Medulla oblongata (tissue), 1 donor: ENCODE measurements around the gene NTRK3.
A peak's percentile ranks its signal among the peaks of the same experiment; 100 is the strongest.

Source experiments
- DNase-seq: peaks from one replicate; pipeline ENCODE4 v3.0.0-alpha.2; 2015; ENCODE audit errors: extremely low spot score

Gene NTRK3

DNA sequence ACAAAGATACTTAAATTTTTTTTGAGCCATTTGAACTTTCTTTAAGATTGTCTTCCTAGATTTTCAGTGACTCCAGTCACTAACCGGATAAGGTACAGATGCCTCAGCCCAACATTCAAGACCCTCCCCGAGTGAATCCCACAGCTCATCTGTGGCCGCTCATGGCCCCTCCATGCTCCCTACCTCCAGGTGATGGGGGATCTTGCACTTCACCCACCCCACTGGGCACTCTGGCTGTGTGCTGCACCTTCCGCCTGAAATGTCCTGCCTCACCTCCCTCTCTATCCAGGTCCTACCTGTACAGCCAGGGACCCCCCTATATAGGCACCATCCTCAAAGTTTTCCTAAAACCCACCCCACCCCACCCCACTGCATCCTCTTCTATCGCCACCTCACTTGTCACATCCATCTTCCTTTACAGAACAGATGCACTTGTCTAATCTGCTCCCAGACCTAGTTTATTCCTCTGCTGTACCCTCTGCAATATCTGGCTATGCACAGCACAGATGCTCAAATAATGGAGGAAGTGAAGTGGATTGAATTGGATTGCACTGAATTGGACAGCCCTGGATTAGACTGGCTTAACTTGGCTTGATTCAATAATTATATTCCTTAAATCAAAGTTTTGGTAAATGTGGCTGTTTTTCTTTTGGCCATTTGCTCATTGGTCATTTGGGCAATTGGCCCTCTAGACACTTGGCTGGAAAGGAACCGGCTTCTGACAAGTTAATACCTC lies 24.5 kb downstream of the NTRK3 start:
- DNase-seq = no peak

- no peak for DNase-seq
These were observed 25.7 kb downstream of the NTRK3 start for GRCh38 chr15:88230823-88231222.

DNA sequence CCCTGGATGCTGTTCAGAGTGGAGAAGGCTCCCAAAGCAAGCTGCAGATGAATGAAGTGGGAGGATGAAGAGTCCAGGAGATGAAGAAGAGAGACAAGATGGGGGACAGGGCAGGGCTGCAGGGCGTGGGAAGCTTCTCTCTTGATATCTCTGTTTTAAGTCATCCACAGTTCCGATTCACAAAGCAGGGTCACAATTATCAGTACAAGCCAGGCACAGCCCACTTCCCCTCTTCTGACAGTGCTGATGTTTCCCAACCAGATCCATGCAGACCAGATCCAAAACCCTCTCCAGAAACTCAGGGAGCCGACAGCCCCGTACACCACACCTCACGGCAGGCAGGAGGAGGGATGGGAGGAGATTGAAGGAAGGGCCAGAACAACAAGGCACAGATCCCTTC lies 31.1 kb downstream of the NTRK3 start:
- no peak for DNase-seq

GRCh38 chr15:88223084-88223483 lies 33.5 kb downstream of the NTRK3 start:
- DNase-seq = no peak

DNA sequence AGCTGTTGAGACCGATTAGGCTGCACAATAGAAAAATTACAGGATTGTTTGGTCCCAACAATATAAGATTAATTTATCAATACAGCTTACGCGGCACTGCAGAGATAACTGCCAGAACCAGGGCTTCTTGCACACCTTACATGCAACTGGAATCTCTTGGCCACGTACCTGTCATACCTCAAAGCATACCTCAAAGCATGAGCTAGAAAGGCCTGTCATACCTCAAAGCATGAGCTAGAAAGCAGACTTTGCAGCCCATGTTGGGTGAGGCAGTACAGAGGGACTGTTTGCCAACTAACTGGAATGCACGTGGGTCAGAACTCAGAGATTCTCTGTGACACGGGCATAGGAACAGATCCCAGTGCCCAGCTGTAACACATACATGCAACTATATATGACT lies 34.7 kb downstream of the NTRK3 start:
- no peak for DNase-seq

DNA sequence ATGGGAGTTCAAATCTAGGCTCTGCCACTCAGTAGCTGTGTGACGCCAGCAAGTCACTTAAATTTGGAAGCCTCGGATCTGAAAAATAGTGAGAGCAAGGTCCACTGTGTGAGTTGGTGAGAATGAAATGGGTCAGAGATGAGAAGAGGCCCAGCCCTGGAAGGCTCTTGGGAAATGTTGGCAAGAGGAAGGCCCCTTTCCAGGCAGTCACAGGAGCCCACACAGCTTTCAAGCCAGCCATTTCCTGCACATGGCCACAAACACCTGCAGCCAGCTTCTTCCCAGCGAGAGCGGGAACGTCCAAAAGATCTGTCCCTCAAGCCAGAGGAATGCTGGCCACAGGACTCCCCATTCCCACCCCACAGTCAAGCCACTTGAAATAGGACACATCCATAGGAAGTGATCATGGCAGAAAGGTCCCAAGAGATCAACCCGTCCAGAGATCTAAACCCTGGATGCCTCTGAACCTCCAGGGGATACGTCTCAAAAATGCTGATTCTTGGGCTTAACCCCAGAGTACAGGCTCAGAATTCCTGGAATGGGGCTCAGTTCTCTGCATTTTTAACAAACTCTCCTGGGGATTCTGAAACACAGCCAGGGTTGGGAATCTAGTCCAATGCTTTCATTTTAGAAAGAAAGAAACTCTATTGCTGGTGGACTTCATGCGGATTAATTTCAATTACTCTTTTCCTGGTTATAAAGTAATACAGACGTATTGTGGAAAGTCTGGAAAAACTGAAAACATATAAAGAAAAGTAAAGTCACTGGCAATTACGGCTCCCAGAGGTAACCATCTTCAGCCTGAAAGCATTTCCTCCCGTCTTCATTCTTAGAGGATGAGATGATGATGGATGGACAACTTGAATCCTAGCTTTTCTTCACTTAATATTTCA lies 35.9 kb downstream of the NTRK3 start:
- DNase-seq = peak; percentile 36

- peak; percentile 37 for DNase-seq
These were observed 36.9 kb downstream of the NTRK3 start for GRCh38 chr15:88219623-88220022.

DNA sequence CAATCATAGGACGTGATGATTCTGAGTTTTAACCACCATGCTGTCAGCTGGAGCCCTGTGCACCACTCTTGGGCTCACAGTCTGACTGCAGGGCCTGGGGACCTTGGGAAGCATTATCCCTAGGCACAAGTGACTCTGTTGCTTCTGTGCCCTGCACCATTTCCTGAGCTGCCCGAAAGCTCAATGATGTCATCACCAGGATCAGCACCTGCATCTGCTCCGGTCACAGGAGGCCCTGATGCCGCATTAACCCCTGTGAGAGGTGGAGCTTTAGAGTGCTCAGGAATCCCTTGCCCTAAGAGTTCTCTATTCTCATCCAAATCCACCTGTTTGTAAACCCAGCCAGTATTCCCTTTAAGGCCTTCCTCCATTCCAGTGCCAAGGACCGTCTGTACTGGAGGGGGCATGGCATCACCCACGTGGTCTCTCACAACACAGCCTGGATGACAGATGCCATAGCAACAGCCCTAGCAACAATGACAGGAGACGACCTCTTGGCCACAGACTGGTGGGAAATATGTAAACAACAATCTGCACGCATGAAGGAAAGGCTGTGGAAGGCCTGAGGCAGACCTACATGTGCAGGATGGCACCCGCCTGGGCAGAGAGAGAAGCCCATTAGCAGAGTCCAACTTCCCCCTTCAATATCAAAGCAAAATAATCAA lies 37.9 kb downstream of the NTRK3 start:
- no peak for DNase-seq

GRCh38 chr15:88215066-88215648 lies 41.4 kb downstream of the NTRK3 start:
- DNase-seq = peak; percentile 46

DNA sequence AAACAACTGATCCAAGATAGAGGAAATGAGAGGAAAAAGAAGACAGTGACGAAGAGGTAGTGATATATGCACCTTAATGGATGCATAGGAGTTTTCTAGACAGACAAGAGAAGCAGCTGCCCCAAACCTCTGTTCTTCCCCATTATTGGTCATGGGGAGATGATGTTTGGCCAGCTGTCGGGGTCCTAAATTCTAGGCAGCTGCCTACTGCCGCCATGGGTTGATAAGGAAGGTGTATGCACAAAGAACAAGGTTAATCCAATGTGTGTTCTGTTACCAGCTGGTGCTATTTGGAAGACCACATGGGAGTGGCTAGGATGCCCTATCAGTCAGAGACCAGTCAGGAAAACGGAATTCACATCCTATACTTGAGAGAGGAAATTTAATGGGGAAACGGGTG lies 47.4 kb downstream of the NTRK3 start:
- no peak for DNase-seq

DNA sequence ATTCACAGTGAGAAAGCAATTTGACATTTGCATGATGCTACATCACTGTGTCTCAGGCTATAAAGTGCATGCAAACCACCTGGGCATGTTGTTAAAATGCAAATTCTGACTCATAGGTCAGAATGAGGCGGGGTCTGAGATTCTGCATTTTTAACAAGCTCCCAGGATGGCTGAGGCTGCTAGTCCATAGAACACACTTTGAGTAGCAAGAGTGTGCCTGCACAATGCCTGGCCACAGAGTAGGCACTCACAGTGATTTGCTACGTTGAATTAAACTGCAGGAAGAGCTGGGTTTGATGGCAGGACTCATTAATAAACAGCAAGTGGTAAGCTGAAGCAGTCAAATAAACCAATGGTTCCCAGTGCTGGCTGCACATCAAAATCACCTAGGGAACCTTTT lies 48.1 kb downstream of the NTRK3 start:
- no peak for DNase-seq

DNA sequence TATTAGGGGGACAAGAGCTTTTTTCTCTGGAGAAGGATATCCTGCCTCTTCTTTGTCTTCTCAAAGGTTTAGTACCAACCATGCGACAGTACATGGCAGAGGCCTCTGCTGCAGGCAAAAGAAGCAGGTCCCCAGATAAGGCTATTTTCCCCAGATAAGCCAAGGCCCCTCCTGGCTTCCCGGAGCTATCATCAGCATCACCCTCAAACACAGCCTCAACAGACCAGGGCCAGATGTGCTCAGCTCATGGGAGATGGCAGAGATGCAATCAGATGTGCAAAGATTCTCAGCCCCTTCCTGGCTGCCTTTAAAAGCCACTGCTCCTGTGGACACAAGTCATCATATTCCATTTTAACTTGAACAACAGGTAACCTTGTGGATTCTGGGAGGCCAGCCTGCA lies 49.0 kb downstream of the NTRK3 start:
- no peak for DNase-seq

GRCh38 chr15:88204584-88204983 lies 52.0 kb downstream of the NTRK3 start:
- DNase-seq = no peak

- DNase-seq = peak; percentile 62
These were observed 54.3 kb downstream of the NTRK3 start for GRCh38 chr15:88202231-88202630.

GRCh38 chr15:88201207-88201606 lies 55.3 kb downstream of the NTRK3 start:
- DNase-seq = no peak

GRCh38 chr15:88196961-88197360 lies 59.6 kb downstream of the NTRK3 start:
- no peak for DNase-seq

DNA sequence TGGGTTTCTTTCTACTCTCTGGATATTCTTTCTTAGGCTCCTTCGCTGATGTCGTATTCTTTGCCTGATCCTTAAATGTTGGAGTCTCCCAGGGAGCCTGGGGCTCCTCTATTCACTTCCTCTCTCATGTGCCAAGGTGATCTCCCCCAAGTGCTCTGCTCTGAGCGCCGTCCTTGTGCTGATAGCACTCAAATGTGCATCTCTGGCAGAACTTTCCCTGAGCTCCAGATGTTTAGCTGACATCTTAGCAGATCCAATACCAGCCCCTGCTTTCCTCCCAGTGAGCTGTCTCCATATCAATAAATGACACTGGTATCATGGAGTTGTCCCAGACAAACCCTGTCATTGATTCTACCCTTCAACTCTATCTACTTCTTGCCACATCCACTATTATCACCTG lies 62.4 kb downstream of the NTRK3 start:
- DNase-seq = no peak

DNA sequence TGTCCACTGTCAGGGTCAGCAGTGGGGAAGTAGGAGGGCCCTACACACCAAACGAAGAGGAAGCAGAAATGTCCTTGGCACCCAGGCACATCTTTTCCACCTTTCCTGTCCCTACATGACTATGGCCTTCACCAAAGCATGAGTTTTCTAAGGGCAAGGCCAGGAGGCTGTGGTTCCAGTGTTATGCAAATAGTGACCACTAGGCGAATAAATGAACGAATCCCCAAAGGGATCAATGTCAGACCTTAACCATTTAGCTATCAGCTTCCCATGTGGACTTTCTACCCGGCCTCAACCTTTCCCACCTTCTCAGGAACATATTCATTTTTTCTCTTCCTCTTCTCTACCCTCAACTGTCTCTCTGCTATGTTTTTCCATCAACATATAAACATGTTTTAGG lies 63.1 kb downstream of the NTRK3 start:
- DNase-seq = no peak

GRCh38 chr15:88191812-88192165 lies 64.8 kb downstream of the NTRK3 start:
- DNase-seq = no peak

GRCh38 chr15:88190232-88190631 lies 66.3 kb downstream of the NTRK3 start:
- DNase-seq = no peak

DNA sequence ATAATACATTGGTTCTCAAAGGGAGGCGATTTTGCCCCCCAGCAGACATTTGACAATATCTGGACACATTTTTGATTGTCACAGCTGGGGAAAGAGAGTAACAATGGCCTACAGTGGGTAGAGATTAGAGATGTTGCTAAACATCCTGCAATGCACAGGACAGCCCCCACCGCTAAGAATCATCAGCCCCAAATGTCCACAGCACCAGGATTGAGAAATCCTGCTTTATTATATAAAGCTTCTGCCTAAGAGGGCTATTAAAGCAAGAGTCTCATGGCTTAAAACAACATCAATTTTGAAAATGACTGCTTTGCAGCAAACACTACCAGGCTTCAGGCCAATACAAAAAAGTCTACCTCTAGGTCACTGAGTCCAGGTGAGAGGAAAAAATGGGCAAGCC lies 68.2 kb downstream of the NTRK3 start:
- no peak for DNase-seq

GRCh38 chr15:88187195-88187594 lies 69.3 kb downstream of the NTRK3 start:
- peak; percentile 49 for DNase-seq
